Lung (tissue), 12 donors: ENCODE measurements around the gene KCTD21. TPM values are rescaled to one million over a fixed set of nuclear protein-coding genes. Genes with fewer than 3 reads are reported as not detected.

Experiments used
- ATAC-seq: fragments of 200-7000 bp; cut with Tn5 transposase; one replicate; pipeline ENCODE4 v1.9.1; 2020; ENCODE audit warnings: moderate number of reproducible peaks; ENCODE audit not compliant: insufficient read depth, low FRiP score
- DNase-seq, 3 donors: peaks; one replicate each; pipeline ENCODE4 v3.0.0-alpha.2; 2013 to 2017
- H3K27ac ChIP-seq, 2 donors: one replicate each; pipeline ENCODE4 v1.5.1; 2013; ENCODE audit warnings: mild to moderate bottlenecking in 2 of 2, moderate library complexity in 2 of 2, control low read depth in 1 of 2, inconsistent platforms in 1 of 2, low read depth in 1 of 2, low read length in 1 of 2
- H3K27me3 ChIP-seq, 3 donors: one replicate each; pipeline ENCODE4 v1.5.1; 2013; ENCODE audit warnings: low read length in 2 of 3; ENCODE audit not compliant: control insufficient read depth in 3 of 3, insufficient read depth in 3 of 3
- H3K36me3 ChIP-seq, 4 donors: one replicate each; pipeline ENCODE4 v1.5.1; 2013; ENCODE audit warnings: low read length in 4 of 4, mild to moderate bottlenecking in 1 of 4, moderate library complexity in 1 of 4; ENCODE audit not compliant: control insufficient read depth in 4 of 4, insufficient read depth in 4 of 4
- H3K4me1 ChIP-seq, 5 donors: one replicate each; pipeline ENCODE4 v1.5.1; 2013; ENCODE audit warnings: low read length in 5 of 5, mild to moderate bottlenecking in 2 of 5, moderate library complexity in 1 of 5; ENCODE audit not compliant: control insufficient read depth in 5 of 5, insufficient read depth in 5 of 5
- H3K4me3 ChIP-seq: one replicate; pipeline ENCODE4 v1.5.1; 2013; ENCODE audit warnings: mild to moderate bottlenecking, control low read depth, moderate library complexity
- H3K9ac ChIP-seq, 2 donors: one replicate each; pipeline ENCODE4 v1.5.1; 2013; ENCODE audit warnings: low read length in 2 of 2, control low read depth in 1 of 2; ENCODE audit not compliant: insufficient read depth in 1 of 2
- H3K9me3 ChIP-seq, 4 donors: one replicate each; pipeline ENCODE4 v1.5.1; 2013; ENCODE audit warnings: low read length in 3 of 4, mild to moderate bottlenecking in 1 of 4, moderate library complexity in 1 of 4; ENCODE audit not compliant: control insufficient read depth in 4 of 4, insufficient read depth in 3 of 4
- WGBS, 2 donors: extraction: QIAGEN DNeasy Blood & Tissue Kit; methylation state at CpG; one replicate each; pipeline ENCODE4 v1.1.7; 2013; 5-methylcytosine and 5-hydroxymethylcytosine counted together
- polyA plus RNA-seq, 2 donors: library from polyadenylated mRNA; stranded (reverse); fragments of 200-250 nt; gene quantifications; one replicate each; pipeline ENCODE4 v1.2.1, GENCODE V29; 2013
- total RNA-seq, 2 donors: library from RNA; depleted of rRNA in 1 of 2; stranded (reverse); fragments of >200 nt in 1 of 2; gene quantifications; one replicate each; pipeline ENCODE4 v1.2.1, GENCODE V29; 2014 to 2021
- TF ChIP-seq, protein P1 (sequence below): IDR thresholded peaks from 2 replicates; pipeline ENCODE4 v1.5.1; 2012; ENCODE audit warnings: mild to moderate bottlenecking; ENCODE audit errors: control extremely low read depth, extremely low read depth
- donor health status: control.
- donor health status: control.
- donor health status: Bipolar disorder and iron deficiency.
- donor health status: healthy.
- donor health status: DM: yes; HTN: yes; CAD: no.

The KCTD21 gene
- total and polyA plus RNA-seq, 4 donors = 4.1 to 10.8 (median 7.5) TPM

DNA sequence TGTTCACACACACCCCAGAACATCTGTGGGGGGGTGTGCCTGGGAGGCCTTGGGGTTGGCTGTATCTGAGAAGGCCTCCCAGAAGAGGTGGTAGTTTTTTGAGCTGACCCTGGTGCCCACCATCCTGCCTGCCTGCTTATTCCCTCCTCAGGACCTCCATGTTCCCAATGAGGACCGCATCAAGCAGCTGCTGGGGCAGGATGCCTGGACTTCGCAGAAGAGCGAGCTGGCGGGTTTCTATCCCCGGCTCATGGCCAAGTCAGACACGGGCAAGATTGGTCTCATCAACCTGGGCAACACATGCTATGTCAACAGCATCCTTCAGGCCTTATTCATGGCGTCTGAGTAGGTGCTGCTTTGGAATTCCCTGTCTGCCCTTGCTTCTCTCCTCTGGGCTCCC lies 17.3 kb upstream of the KCTD21 start:
- no peak overlapping the region for H3K4me3 ChIP-seq
- TF ChIP-seq, protein P1, sequence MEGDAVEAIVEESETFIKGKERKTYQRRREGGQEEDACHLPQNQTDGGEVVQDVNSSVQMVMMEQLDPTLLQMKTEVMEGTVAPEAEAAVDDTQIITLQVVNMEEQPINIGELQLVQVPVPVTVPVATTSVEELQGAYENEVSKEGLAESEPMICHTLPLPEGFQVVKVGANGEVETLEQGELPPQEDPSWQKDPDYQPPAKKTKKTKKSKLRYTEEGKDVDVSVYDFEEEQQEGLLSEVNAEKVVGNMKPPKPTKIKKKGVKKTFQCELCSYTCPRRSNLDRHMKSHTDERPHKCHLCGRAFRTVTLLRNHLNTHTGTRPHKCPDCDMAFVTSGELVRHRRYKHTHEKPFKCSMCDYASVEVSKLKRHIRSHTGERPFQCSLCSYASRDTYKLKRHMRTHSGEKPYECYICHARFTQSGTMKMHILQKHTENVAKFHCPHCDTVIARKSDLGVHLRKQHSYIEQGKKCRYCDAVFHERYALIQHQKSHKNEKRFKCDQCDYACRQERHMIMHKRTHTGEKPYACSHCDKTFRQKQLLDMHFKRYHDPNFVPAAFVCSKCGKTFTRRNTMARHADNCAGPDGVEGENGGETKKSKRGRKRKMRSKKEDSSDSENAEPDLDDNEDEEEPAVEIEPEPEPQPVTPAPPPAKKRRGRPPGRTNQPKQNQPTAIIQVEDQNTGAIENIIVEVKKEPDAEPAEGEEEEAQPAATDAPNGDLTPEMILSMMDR = no peak
- no peak overlapping the region for H3K9ac ChIP-seq
- 93 to 98% methylated on average over 7 of the region's 7 CpGs for WGBS, 2 donors
- H3K9me3 ChIP-seq = no peaks in the 10 kb centered on the region
- H3K4me1 ChIP-seq = peaks cover 0 to 5% (median 0%) of the 10 kb centered on the region in 5 donors
- no peak for DNase-seq
- H3K27ac ChIP-seq = no peak overlapping the region
- no peak for ATAC-seq
- peaks cover 0 to 32% (median 13%) of the 10 kb centered on the region in 4 donors for H3K36me3 ChIP-seq
- no peaks in the 10 kb centered on the region for H3K27me3 ChIP-seq

DNA sequence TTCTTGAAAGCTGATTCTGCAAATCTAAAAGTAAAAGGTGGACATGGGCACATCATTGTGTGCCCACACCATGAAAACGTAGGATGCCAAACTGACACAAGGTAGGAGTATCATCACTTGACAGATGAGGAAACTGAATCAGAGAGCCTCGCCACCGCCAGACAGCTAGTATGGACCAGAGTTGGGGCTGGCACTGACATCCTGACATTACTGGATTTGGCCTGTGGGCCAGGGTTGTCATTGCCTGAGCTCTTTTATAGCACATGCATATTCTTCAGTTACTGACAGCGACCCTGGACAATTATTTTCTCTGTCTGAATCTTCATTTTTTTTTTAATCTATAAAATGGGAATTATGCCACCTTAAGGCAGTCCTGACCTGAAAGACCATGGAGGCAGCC lies 16.8 kb upstream of the KCTD21 start:
- Histone ChIP-seq H3K9me3 (no peaks in the 10 kb centered on the region), H3K27ac (no peak overlapping the region), H3K9ac (no peak overlapping the region), H3K4me3 (no peak overlapping the region), H3K27me3 (no peaks in the 10 kb centered on the region), H3K36me3 (peaks cover 0 to 31% (median 12%) of the 10 kb centered on the region in 4 donors), H3K4me1 (peaks cover 0 to 5% (median 0%) of the 10 kb centered on the region in 5 donors)
- WGBS, 2 donors = 96 to 98% methylated on average over 4 of the region's 4 CpGs
- DNase-seq (peak in 1 of 3 donors; percentile 2), ATAC-seq (no peak)
- TF ChIP-seq, protein P1 = no peak

DNA sequence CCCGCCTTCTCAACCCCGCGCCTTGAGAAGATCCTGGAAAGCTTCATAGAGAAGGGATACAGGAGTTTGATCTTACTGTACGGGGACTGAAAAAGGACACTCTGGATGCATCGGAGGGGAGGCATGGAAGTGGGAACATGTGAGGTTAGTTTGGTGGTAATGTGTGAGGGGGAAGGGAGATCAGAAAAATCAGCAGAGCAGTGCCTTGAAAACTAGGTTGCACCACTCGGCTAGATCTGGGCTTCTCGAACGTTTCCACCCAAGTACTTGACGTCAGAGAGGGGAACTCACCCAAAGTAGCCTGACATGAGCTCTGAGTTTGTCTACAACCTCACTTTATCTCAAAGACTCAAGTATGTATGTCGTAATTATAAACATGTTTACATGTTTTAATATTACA lies 14.8 kb upstream of the KCTD21 start:
- 57 to 60% methylated on average over 10 of the region's 10 CpGs for WGBS, 2 donors
- Histone ChIP-seq H3K27ac (no peak overlapping the region), H3K36me3 (peaks cover 0 to 22% (median 5%) of the 10 kb centered on the region in 4 donors), H3K9me3 (no peaks in the 10 kb centered on the region), H3K27me3 (no peaks in the 10 kb centered on the region), H3K4me1 (peaks cover 0 to 4% (median 0%) of the 10 kb centered on the region in 5 donors), H3K9ac (no peak overlapping the region), H3K4me3 (no peak overlapping the region)
- ATAC-seq = no peak
- TF ChIP-seq, protein P1 = no peak
- DNase-seq = peak in 1 of 3 donors; percentile 3

DNA sequence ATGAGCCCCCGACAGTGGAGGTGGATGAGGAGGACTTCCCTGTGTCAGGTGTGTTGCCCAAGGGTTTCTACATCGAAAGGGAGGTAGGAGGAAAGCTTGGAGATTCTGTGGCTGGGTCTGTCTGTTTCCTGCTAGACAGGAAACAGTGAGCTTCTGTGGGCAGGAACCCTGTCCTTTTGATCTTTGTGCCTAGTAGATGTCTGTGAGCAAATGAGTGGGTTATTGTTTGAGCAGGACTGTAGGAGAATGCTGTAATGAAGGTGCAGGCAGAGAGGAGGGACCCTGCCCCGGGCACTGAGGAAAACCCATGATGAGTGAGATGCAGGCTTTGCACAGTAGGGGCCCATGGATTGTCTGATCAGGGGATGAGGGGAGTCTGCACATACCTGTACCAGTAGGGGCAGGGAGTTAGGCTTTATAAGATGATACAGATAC lies 14.3 kb upstream of the KCTD21 start:
- 14 to 36% methylated on average over 3 of the region's 3 CpGs for WGBS, 2 donors
- Histone ChIP-seq H3K9me3 (no peaks in the 10 kb centered on the region), H3K4me3 (no peak overlapping the region), H3K4me1 (peaks cover 0 to 4% (median 0%) of the 10 kb centered on the region in 5 donors), H3K27ac (no peak overlapping the region), H3K27me3 (no peaks in the 10 kb centered on the region), H3K36me3 (peaks cover 0 to 24% (median 6%) of the 10 kb centered on the region in 4 donors), H3K9ac (no peak overlapping the region)
- ATAC-seq = no peak
- TF ChIP-seq, protein P1 = no peak
- peak in 1 of 3 donors; percentile 7 for DNase-seq
